IPS-18a (cell line): ENCODE measurements around the gene OCA2.
A peak's percentile ranks its signal among the peaks of the same experiment; 100 is the strongest.
"Not testable (repeated sequence)": the region's sequence is repeated elsewhere in the genome, so short reads cannot be mapped to it uniquely, and the experiment has no call there.

Experiments used
- H3K27ac ChIP-seq: one replicate; pipeline ENCODE4 v1.5.1; 2013; ENCODE audit warnings: low read length
- H3K27me3 ChIP-seq: one replicate; pipeline ENCODE4 v1.6.1; 2013; ENCODE audit warnings: mild to moderate bottlenecking, low read length; ENCODE audit not compliant: control insufficient read depth, insufficient read depth
- H3K36me3 ChIP-seq: one replicate; pipeline ENCODE4 v1.6.1; 2013; ENCODE audit warnings: low read depth, low read length; ENCODE audit not compliant: control insufficient read depth
- H3K4me1 ChIP-seq: one replicate; pipeline ENCODE4 v1.6.1; 2013; ENCODE audit warnings: low read depth, low read length; ENCODE audit not compliant: control insufficient read depth
- H3K4me3 ChIP-seq: one replicate; pipeline ENCODE4 v1.5.1; 2013; ENCODE audit warnings: low read length
- H3K9ac ChIP-seq: one replicate; pipeline ENCODE4 v1.6.1; 2013; ENCODE audit warnings: mild to moderate bottlenecking, low read length, moderate library complexity
- H3K9me3 ChIP-seq: one replicate; pipeline ENCODE4 v1.6.1; 2013; ENCODE audit warnings: low read depth, low read length; ENCODE audit not compliant: control insufficient read depth

Gene OCA2

GRCh38 chr15:28098766-28099554 is at the start of gene OCA2:
Gene OCA2, minus strand, starts transcription at chr15:28099315. Its CDS starts 17,441 bp downstream, at chr15:28081874.
- H3K4me1 ChIP-seq = peaks cover 4% of the 10 kb centered on the region

GRCh38 chr15:28147801-28148200 is 48.7 kb upstream of the OCA2 start:
- Histone ChIP-seq H3K27me3 (no peaks in the 10 kb centered on the region), H3K4me1 (no peaks in the 10 kb centered on the region), H3K9ac (no peak overlapping the region), H3K27ac (no peak overlapping the region), H3K36me3 (peaks cover 43% of the 10 kb centered on the region), H3K9me3 (no peaks in the 10 kb centered on the region), H3K4me3 (no peak overlapping the region)

More at GRCh38 chr15:28098766-28099554, at the start of gene OCA2:
- Histone ChIP-seq H3K4me3 (peak within 1 kb of the TSS; percentile 48), H3K27me3 (peaks cover 92% of the 10 kb centered on the region), H3K9me3 (no peaks in the 10 kb centered on the region), H3K27ac (no peak within 1 kb of the TSS), H3K9ac (no peak within 1 kb of the TSS), H3K36me3 (no peaks in the 10 kb centered on the region)

GRCh38 chr15:28145419-28145818 is 46.3 kb upstream of the OCA2 start:
- not testable (repeated sequence) for H3K9me3 ChIP-seq, H3K9ac ChIP-seq, H3K27ac ChIP-seq, H3K4me3 ChIP-seq, H3K4me1 ChIP-seq, H3K27me3 ChIP-seq
- peaks cover 40% of the 10 kb centered on the region for H3K36me3 ChIP-seq

DNA sequence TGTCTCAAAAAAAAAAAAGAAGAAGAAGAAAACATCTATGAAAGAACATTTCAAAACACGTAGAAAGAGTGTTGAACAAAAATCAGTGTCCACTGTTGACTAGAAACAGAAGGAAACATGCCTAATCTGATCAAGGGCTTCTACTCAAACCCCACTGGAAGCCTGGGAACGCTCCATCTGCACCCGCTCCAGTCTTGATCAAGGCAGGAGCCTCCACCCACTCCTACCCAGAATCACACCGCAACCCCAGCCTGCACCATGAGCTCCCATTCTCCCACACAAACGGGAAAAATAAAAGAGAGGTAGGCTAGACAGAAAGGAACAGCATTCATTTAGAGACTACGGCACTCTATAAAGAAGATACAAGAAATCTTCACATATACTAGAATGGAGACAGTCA is 40.9 kb upstream of the OCA2 start:
- no peaks in the 10 kb centered on the region for H3K27me3 ChIP-seq
- H3K4me3 ChIP-seq = no peak overlapping the region
- H3K9me3 ChIP-seq = no peaks in the 10 kb centered on the region
- H3K9ac ChIP-seq = no peak overlapping the region
- H3K36me3 ChIP-seq = peaks cover 48% of the 10 kb centered on the region
- no peak overlapping the region for H3K27ac ChIP-seq
- H3K4me1 ChIP-seq = no peaks in the 10 kb centered on the region

DNA sequence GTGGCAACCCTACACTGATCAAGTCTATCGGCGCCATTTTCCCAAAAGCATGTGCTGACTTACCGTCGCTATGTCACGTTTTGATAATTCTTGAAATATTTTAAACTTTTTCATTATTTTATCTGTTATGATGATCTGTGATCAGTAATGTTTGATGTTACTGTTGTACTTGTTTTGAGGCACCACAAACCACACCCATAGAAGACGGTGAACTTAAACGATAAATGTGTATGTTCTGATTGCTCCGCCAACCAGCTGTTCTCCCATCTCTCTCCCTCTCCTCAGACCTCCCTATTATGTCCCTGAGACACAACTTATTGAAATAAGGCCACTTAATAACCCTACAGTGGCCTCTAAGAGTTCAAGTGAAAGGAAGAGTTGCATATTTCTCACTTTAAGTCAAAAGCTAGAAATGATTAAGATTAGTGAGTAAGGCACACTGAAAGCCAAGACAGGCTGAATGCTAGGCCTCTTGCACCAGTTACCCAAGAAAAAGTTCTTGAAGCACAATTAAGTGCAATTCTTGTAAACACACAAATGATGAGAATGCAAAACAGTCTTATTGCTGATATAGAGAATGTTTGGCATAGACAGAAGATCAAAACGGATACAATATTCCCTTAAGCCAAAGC is 38.4 kb upstream of the OCA2 start:
- H3K27ac ChIP-seq, H3K9me3 ChIP-seq, H3K4me3 ChIP-seq, H3K4me1 ChIP-seq, H3K27me3 ChIP-seq, H3K9ac ChIP-seq: not testable (repeated sequence)
- peaks cover 39% of the 10 kb centered on the region for H3K36me3 ChIP-seq

GRCh38 chr15:28136236-28136904 is 37.3 kb upstream of the OCA2 start:
- not testable (repeated sequence) for H3K9me3 ChIP-seq, H3K4me3 ChIP-seq, H3K27ac ChIP-seq, H3K27me3 ChIP-seq, H3K4me1 ChIP-seq, H3K9ac ChIP-seq
- peaks cover 43% of the 10 kb centered on the region for H3K36me3 ChIP-seq

DNA sequence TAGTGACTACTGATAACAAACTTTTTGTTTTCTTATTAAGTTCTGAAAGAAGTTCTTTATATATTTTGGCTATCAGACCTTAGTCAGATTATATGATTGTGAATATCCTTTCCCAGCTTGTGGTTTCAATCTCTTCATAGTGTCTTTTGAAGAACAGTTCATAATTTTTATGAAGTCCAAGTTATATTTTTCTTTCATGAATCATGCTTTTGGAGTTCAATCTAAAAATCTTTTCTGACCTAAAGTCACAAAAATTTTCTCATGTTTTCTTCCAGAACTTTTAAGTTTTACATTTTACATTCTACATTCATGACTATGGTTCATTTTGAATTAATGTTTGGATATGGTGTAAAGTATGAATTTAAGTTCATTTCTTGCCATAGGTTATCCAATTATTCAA is 34.2 kb upstream of the OCA2 start:
- Histone ChIP-seq H3K36me3 (peaks cover 42% of the 10 kb centered on the region), H3K9me3 (no peaks in the 10 kb centered on the region), H3K9ac (no peak overlapping the region), H3K27me3 (no peaks in the 10 kb centered on the region), H3K27ac (no peak overlapping the region), H3K4me1 (peaks cover 7% of the 10 kb centered on the region), H3K4me3 (no peak overlapping the region)

DNA sequence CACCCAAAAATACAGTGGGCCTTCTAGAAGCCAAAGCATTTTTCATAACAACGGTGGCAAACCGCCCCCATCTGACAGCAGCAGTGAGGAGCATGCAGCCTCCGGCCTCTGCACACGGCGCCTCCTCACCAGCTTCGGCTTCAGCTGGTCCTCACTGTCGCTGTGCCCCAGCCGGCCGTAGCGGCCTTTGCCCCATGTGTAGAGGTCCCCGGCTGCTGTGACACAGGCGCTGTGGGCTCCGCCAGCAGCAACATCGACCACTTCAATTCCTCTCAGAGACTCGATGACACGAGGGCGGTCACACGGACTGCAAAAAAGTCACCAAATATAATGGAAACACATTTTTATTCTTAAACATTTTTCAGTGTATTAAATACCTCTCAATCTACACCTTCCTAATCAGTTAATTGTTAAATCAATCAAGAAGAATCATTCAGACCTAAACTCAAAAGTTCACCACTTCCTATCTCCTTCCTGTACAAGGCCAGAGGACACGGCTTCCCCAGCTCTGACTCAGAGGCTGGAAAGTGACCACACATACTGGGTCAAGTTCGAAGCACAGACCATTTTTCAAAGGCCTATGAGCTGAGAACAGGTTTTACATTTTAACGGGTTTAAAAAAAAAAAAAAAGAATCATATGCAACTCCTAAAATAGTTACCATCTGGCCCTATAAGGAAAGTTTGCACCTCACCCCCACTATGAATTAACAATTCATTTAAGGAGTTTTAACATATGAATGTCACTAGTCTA is 33.6 kb upstream of the OCA2 start:
- H3K27me3 ChIP-seq = no peaks in the 10 kb centered on the region
- H3K36me3 ChIP-seq = peaks cover 41% of the 10 kb centered on the region
- H3K27ac ChIP-seq = no peak overlapping the region

GRCh38 chr15:28131946-28132345 is 32.8 kb upstream of the OCA2 start:
- Histone ChIP-seq H3K4me1 (peaks cover 7% of the 10 kb centered on the region), H3K27me3 (no peaks in the 10 kb centered on the region), H3K4me3 (no peak overlapping the region), H3K9ac (no peak overlapping the region), H3K36me3 (peaks cover 43% of the 10 kb centered on the region), H3K9me3 (no peaks in the 10 kb centered on the region), H3K27ac (no peak overlapping the region)

More for the DNA sequence above, 33.6 kb upstream of the OCA2 start:
- H3K9me3 ChIP-seq = no peaks in the 10 kb centered on the region
- peaks cover 7% of the 10 kb centered on the region for H3K4me1 ChIP-seq
- no peak overlapping the region for H3K9ac ChIP-seq
- H3K4me3 ChIP-seq = no peak overlapping the region

- no peak overlapping the region for H3K4me3 ChIP-seq
- peaks cover 7% of the 10 kb centered on the region for H3K4me1 ChIP-seq
- H3K9ac ChIP-seq = no peak overlapping the region
- no peak overlapping the region for H3K27ac ChIP-seq
- H3K27me3 ChIP-seq = no peaks in the 10 kb centered on the region
- peaks cover 44% of the 10 kb centered on the region for H3K36me3 ChIP-seq
- no peaks in the 10 kb centered on the region for H3K9me3 ChIP-seq
Measured at GRCh38 chr15:28131400-28131799, 32.3 kb upstream of the OCA2 start.

GRCh38 chr15:28130651-28131050 is 31.5 kb upstream of the OCA2 start:
- H3K27ac ChIP-seq = no peak overlapping the region
- H3K9ac ChIP-seq = no peak overlapping the region
- H3K27me3 ChIP-seq = no peaks in the 10 kb centered on the region
- no peaks in the 10 kb centered on the region for H3K9me3 ChIP-seq
- H3K36me3 ChIP-seq = peaks cover 44% of the 10 kb centered on the region
- peaks cover 7% of the 10 kb centered on the region for H3K4me1 ChIP-seq
- H3K4me3 ChIP-seq = no peak overlapping the region
